GM12874 (cell line): ENCODE data around the gene OR2J2.

Source experiments
- CTCF ChIP-seq: IDR thresholded peaks from 2 replicates; pipeline ENCODE4 v1.5.1; 2011; ENCODE audit warnings: low read depth, mild to moderate bottlenecking, control low read depth, low read length, moderate library complexity; ENCODE audit not compliant: insufficient read depth

Gene OR2J2

DNA sequence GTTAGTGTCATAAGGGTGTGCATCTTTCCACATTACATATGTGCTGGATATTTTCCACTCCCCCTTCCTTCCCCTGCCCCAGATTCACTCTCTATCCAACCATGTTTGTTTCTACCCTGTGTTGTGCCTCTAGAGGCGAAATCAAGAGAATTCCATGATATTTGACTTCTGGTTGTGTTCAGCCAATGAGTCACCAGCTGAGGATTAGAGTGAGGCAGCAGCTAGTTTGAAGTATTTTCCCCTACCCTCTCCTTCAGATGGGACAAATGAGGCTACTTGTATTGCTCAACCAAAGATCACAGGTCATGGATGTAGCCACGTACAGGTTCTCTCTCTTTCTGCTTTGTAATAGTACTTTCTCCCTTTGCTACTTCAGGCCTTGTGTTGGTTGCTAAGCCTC is 24.5 kb upstream of the OR2J2 start:
- no peak for TF ChIP-seq CTCF

DNA sequence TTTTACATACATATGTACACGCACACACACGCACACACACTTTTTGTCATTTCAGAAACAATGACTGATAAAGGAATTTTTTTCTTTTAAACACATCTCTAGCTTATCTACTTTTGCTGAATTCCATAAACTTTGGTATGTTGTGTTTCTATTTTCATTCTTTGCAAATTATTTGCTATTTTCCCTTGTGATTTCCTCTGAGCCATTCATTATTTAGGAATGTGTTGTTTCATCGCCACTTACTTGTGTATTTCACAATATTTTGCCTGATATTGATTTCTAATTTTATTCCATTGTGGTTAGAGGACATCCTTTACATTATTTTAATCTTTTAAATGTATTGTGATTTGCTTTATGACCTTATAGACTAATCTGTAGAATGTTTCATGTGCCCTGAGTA is 23.6 kb upstream of the OR2J2 start:
- TF ChIP-seq CTCF, result no peak

DNA sequence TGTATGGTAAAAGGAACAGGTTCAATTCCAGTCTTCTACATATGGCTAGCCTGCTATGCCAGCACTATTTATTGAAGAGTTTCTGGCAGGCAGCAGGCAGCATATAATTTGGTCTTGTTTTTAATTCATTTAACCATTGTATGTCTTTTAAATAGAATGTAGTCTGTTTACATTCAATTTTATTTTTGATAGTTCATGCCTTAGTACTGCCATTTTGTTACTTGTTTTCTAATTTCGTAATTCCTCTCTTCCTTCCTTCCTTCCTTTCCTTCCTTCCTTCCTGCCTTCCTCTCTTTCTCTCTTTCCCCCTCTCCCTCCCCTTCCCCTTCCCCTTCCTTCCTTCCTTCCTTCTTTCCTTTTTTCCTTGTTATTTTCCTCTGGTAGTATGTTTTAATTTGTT is 17.6 kb upstream of the OR2J2 start:
- no peak for TF ChIP-seq CTCF

GRCh38 chr6:29171736-29172135 is 1.0 kb downstream of the OR2J2 start:
- no peak for TF ChIP-seq CTCF

GRCh38 chr6:29183594-29183993 is 12.9 kb downstream of the OR2J2 start:
- TF ChIP-seq CTCF, result no peak

- TF ChIP-seq CTCF, result no peak
Observed at GRCh38 chr6:29200767-29201662, 30.3 kb downstream of the OR2J2 start.

DNA sequence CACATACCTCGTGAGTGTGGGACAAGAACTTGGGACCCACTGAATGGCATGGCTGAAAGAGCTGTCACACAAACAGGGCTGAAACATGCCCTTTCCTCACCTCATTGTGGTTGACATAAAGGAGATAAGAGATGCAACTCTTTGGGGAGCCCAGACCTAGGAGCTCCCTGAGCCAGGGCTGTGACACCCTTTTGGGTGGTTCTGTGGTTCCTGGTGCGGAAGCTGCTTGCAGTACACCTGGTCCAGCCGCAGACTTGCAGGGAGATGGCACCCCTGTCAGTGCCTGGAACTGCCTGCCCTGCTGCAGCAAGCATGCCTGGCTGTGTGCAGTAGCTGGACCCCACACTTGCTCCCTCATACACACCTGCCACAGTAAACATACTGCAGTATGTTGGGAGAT is 31.3 kb downstream of the OR2J2 start:
- no peak for TF ChIP-seq CTCF

- no peak for TF ChIP-seq CTCF
Observed at GRCh38 chr6:29211488-29211887, 40.8 kb downstream of the OR2J2 start.
